Breast epithelium (tissue), 3 donors: ENCODE data around the gene TPSB2.

ENCODE experiments used
- POLR2A ChIP-seq: fragments of 450-650 bp; IDR thresholded peaks from one replicate; pipeline ENCODE4 v1.6.1; 2016; ENCODE audit warnings: antibody characterized with exemption, mild to moderate bottlenecking, moderate library complexity
- POLR2AphosphoS5 ChIP-seq, 3 donors: sonication (generic); formaldehyde crosslinking; IDR thresholded peaks; one replicate each; pipeline ENCODE4 v1.6.1; 2017; ENCODE audit warnings: antibody characterized with exemption in 3 of 3
- TF ChIP-seq, protein P1 (sequence below), 3 donors: fragments of 450-650 bp; IDR thresholded peaks; one replicate each; pipeline ENCODE4 v1.5.1; 2016 to 2017; ENCODE audit warnings: antibody characterized with exemption in 3 of 3, mild to moderate bottlenecking in 3 of 3, moderate library complexity in 3 of 3

DNA sequence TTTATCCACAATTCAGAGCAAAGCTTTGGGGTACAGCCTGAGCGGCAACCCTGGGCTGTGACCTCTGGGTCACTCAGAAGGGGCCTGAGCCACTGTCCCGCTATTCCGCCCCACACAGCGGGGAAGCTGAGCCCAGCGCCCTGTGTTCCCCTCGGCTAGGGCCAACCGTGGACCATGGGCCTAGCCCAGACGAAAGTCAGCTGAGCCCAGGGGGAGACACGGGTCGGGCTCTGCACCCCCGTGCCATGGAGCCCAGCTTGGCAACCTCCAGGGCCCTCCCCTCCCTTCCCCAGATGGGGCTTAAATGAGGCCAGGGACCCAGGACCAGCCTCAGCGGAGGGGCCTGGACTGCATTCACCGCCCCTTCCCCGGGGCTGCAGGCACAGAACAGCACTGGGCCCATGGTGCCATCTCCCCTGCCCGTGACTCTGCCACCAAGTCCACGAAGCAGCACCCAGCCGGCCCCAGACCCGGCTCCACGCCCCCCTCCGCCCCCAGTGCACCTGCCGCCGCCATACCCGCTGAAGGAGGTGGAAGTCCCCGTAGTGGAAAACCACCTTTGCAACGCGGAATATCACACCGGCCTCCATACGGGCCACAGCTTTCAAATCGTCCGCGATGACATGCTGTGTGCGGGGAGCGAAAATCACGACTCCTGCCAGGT lies 27.7 kb upstream of the TPSB2 start:
- TF ChIP-seq, protein P1, sequence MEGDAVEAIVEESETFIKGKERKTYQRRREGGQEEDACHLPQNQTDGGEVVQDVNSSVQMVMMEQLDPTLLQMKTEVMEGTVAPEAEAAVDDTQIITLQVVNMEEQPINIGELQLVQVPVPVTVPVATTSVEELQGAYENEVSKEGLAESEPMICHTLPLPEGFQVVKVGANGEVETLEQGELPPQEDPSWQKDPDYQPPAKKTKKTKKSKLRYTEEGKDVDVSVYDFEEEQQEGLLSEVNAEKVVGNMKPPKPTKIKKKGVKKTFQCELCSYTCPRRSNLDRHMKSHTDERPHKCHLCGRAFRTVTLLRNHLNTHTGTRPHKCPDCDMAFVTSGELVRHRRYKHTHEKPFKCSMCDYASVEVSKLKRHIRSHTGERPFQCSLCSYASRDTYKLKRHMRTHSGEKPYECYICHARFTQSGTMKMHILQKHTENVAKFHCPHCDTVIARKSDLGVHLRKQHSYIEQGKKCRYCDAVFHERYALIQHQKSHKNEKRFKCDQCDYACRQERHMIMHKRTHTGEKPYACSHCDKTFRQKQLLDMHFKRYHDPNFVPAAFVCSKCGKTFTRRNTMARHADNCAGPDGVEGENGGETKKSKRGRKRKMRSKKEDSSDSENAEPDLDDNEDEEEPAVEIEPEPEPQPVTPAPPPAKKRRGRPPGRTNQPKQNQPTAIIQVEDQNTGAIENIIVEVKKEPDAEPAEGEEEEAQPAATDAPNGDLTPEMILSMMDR (IDR thresholded peaks at IDR 0.05), result no peak
- TF ChIP-seq POLR2A (no peak), POLR2AphosphoS5 (IDR thresholded peaks at IDR 0.05) (no peak)
